ENCODE measurements around the gene ADAP1. TPM values are rescaled to one million over a fixed set of nuclear protein-coding genes. Genes with fewer than 3 reads are reported as not detected.

Gene ADAP1
- total and polyA plus RNA-seq, 2 of the 13 experiments (the other 11 are each of a cell fraction or from before 2014, with no cell fraction given): 10.5 to 24.6 TPM

GRCh38 chr7:888081-889024, 66.1 kb downstream of the ADAP1 start:
- Histone ChIP-seq H3K9me3 (ENCODE audit: low read length) (no peaks in the 10 kb centered on the region), H3K4me1 (ENCODE audit: insufficient read depth, low read length) (peaks cover 13% of the 10 kb centered on the region), H4K20me1 (ENCODE audit: insufficient read depth, low read length) (peaks cover 10% of the 10 kb centered on the region; the same call in 1 of the 2 replicates), H3K4me2 (ENCODE audit: low read depth, low read length) (no peak overlapping the region), H3K9ac (ENCODE audit: insufficient read depth, low read depth, low read length) (no peak overlapping the region), H3K27ac (ENCODE audit: extremely low read length, insufficient read depth, low read length) (no peak overlapping the region), H2AFZ (ENCODE audit: low read length) (no peak overlapping the region), H3K4me3 (replicated peaks in 1 of 3; ENCODE audit: insufficient read depth in 1 of 3, low read depth in 2 of 3, low read length in 3 of 3) (no peak overlapping the region), H3K36me3 (replicated peaks in 1 of 2; ENCODE audit: control insufficient read depth in 1 of 2, insufficient read depth in 2 of 2, low read length in 2 of 2) (peaks cover 45 to 64% of the 10 kb centered on the region in 2 experiments), H3K79me2 (ENCODE audit: insufficient read depth, low read length) (peaks cover 54% of the 10 kb centered on the region), H3K27me3 (ENCODE audit: control insufficient read depth in 1 of 2, insufficient read depth in 2 of 2, low read length in 2 of 2) (no peaks in the 10 kb centered on the region)
- BruUV-seq (replicated peaks): no TSS peak
- ATAC-seq (no peak), DNase-seq (ENCODE audit: low spot score) (no peak), FAIRE-seq (no peak)
- POLR2A ChIA-PET: interaction anchor here (1.4 kb wide), 1 partner anchor 13 kb away, joined by 4 read pairs; no protein-coding TSS in a partner anchor
- TF ChIP-seq PRMT3 (CRISPR knock-in tag; IDR thresholded peaks at IDR 0.05; ENCODE audit: borderline replicate concordance, low read depth) (no peak), MTA1 (CRISPR knock-in tag; IDR thresholded peaks at IDR 0.05; ENCODE audit: borderline replicate concordance) (0 out of 2 replicates have a peak, but pooled peaks have one; percentile 9)
- WGBS (ENCODE audit: low lambda C conversion rate): 97% methylated on average over 30 of the region's 43 CpGs
- CTCF ChIA-PET (ENCODE audit: low intra/inter-chr PET ratio, low total read pairs): no interaction called here
- intact Hi-C loops (cut with micrococcal nuclease; ENCODE audit: unreplicated experiment) (no loop called here), in situ Hi-C loops (cut with HindIII; ENCODE audit: extremely low pct_ligation_motif_present, low pct_unique_long_range_greater_than_20kb) (no loop called here)

GRCh38 chr7:887488-887820, 67.0 kb downstream of the ADAP1 start:
- no peak overlapping the region for H3K27ac ChIP-seq (ENCODE audit: extremely low read length, insufficient read depth, low read length)
- H3K79me2 ChIP-seq (ENCODE audit: insufficient read depth, low read length): peaks cover 63% of the 10 kb centered on the region
- no peak overlapping the region for H3K9ac ChIP-seq (ENCODE audit: insufficient read depth, low read depth, low read length)
- H3K27me3 ChIP-seq (ENCODE audit: control insufficient read depth in 1 of 2, insufficient read depth in 2 of 2, low read length in 2 of 2): no peaks in the 10 kb centered on the region
- H3K9me3 ChIP-seq (ENCODE audit: low read length): no peaks in the 10 kb centered on the region
- H3K4me3 ChIP-seq (replicated peaks in 1 of 3; ENCODE audit: insufficient read depth in 1 of 3, low read depth in 2 of 3, low read length in 3 of 3): no peak overlapping the region
- H4K20me1 ChIP-seq (ENCODE audit: insufficient read depth, low read length): peaks cover 18% of the 10 kb centered on the region; the same call in 1 of the 2 replicates
- intact Hi-C loops (cut with micrococcal nuclease; ENCODE audit: unreplicated experiment) (no loop called here), in situ Hi-C loops (cut with HindIII; ENCODE audit: extremely low pct_ligation_motif_present, low pct_unique_long_range_greater_than_20kb) (no loop called here)
- no peak overlapping the region for H3K4me2 ChIP-seq (ENCODE audit: low read depth, low read length)
- H3K36me3 ChIP-seq (replicated peaks in 1 of 2; ENCODE audit: control insufficient read depth in 1 of 2, insufficient read depth in 2 of 2, low read length in 2 of 2): peaks cover 40 to 60% of the 10 kb centered on the region in 2 experiments
- ChIA-PET POLR2A (interaction anchor here (1.4 kb wide), 1 partner anchor 14 kb away, joined by 4 read pairs; no protein-coding TSS in a partner anchor), CTCF (ENCODE audit: low intra/inter-chr PET ratio, low total read pairs) (no interaction called here)
- peaks cover 13% of the 10 kb centered on the region for H3K4me1 ChIP-seq (ENCODE audit: insufficient read depth, low read length)
- ATAC-seq (no peak), DNase-seq (ENCODE audit: low spot score) (no peak), FAIRE-seq (no peak)
- 94% methylated on average over 2 of the region's 18 CpGs for WGBS (ENCODE audit: low lambda C conversion rate)
- BruUV-seq (replicated peaks): no TSS peak
- H2AFZ ChIP-seq (ENCODE audit: low read length): no peak overlapping the region
- no peak for TF ChIP-seq ZNF468 (CRISPR knock-in tag; IDR thresholded peaks at IDR 0.05)
